ENCODE results near the gene SPAM1. TPM values are rescaled to one million over a fixed set of nuclear protein-coding genes. Genes with fewer than 3 reads are reported as not detected.

The SPAM1 gene, protein sequence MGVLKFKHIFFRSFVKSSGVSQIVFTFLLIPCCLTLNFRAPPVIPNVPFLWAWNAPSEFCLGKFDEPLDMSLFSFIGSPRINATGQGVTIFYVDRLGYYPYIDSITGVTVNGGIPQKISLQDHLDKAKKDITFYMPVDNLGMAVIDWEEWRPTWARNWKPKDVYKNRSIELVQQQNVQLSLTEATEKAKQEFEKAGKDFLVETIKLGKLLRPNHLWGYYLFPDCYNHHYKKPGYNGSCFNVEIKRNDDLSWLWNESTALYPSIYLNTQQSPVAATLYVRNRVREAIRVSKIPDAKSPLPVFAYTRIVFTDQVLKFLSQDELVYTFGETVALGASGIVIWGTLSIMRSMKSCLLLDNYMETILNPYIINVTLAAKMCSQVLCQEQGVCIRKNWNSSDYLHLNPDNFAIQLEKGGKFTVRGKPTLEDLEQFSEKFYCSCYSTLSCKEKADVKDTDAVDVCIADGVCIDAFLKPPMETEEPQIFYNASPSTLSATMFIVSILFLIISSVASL
- total RNA-seq, result not detected
- polyA plus RNA-seq (2013, experiment 1 of 2), result not detected
- polyA plus RNA-seq (2013, experiment 2 of 2), result not detected
- 0 to 0.13 (median 0) reads per million in 172 experiments for total RNA-seq

DNA sequence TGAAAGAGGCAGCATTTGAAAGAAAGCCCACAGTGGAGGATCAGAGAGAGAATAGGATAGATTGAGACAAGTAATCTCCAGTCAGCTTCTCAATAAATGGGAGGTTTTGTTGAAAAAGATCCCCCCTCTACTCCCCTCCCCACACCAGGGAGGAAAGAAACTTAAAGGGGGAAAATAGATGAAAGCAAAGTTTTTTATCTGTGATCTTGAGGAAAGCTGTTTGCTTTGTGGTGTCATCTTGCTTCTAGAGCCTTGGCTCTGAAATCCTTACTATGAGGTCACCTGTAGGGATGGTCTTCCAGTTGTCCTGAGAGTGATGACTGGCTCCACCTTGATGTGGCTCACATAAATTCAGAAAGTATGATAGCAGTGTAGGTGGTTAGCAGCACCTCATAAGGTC, at the start of gene SPAM1:
SPAM1 (plus strand) TSS at position 301 of the 400 bp plus-strand sequence. CDS start 28,330 bp downstream, outside the sequence.
- ChIA-PET CTCF (no interaction called here), POLR2A (no interaction called here)
- no peaks in the 10 kb centered on the region for H3K9me3 ChIP-seq (ENCODE audit: control insufficient read depth in 1 of 2, insufficient read depth in 1 of 2, low read length in 2 of 2)
- DNase-seq (no peak), ATAC-seq (ENCODE audit: poor library complexity) (no peak)
- no peaks in the 10 kb centered on the region for H3K36me3 ChIP-seq (ENCODE audit: insufficient read depth, low read length)
- H3K27me3 ChIP-seq (ENCODE audit: control insufficient read depth in 1 of 2, insufficient read depth in 2 of 2, low read length in 2 of 2), result no peaks in the 10 kb centered on the region
- no peak within 1 kb of the TSS for H3K4me3 ChIP-seq (ENCODE audit: low read length)
- H3K27ac ChIP-seq (ENCODE audit: low read depth in 1 of 2, low read length in 2 of 2), result no peak within 1 kb of the TSS
- Mint-ChIP-seq H3K27me3 (peaks cover 8% of the 10 kb centered on the region), H3K36me3 (ENCODE audit: low read depth) (no peaks in the 10 kb centered on the region), H3K27ac (no peak within 1 kb of the TSS), H3K4me1 (ENCODE audit: low read depth) (no peaks in the 10 kb centered on the region), H3K9me3 (no peaks in the 10 kb centered on the region), H3K4me3 (no peak within 1 kb of the TSS)
- H3K4me1 ChIP-seq (ENCODE audit: insufficient read depth, low read length), result no peaks in the 10 kb centered on the region
- intact Hi-C loops (cut with DNase I, micrococcal nuclease), result no loop called here
- TF ChIP-seq, protein P1, sequence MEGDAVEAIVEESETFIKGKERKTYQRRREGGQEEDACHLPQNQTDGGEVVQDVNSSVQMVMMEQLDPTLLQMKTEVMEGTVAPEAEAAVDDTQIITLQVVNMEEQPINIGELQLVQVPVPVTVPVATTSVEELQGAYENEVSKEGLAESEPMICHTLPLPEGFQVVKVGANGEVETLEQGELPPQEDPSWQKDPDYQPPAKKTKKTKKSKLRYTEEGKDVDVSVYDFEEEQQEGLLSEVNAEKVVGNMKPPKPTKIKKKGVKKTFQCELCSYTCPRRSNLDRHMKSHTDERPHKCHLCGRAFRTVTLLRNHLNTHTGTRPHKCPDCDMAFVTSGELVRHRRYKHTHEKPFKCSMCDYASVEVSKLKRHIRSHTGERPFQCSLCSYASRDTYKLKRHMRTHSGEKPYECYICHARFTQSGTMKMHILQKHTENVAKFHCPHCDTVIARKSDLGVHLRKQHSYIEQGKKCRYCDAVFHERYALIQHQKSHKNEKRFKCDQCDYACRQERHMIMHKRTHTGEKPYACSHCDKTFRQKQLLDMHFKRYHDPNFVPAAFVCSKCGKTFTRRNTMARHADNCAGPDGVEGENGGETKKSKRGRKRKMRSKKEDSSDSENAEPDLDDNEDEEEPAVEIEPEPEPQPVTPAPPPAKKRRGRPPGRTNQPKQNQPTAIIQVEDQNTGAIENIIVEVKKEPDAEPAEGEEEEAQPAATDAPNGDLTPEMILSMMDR (IDR thresholded peaks at IDR 0.05), result no peak

DNA sequence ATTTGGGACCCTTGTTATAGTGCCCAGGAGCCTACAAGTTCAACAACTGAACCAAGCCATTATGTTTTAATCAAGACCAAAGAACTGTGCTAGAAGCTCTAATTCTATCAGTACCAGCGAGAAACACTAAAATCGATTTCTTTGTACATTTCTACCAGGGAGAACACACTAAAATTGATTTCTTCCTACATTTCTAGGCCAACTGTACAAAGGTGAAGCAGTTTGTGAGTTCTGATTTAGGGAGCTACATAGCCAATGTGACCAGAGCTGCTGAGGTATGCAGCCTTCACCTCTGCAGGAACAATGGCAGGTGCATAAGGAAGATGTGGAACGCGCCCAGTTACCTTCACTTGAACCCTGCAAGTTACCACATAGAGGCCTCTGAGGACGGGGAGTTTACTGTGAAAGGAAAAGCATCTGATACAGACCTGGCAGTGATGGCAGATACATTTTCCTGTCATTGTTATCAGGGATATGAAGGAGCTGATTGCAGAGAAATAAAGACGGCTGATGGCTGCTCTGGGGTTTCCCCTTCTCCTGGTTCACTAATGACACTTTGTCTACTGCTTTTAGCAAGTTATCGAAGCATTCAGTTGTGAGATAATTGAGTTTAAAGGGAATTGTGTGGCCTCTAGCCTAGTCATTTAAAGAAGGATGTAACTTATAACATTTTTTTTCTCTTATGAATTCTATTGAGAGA, 48.3 kb upstream of the SPAM1 start:
- ATAC-seq (ENCODE audit: poor library complexity) (no peak), DNase-seq (no peak)
- Histone ChIP-seq H3K27ac (ENCODE audit: low read depth in 1 of 2, low read length in 2 of 2) (no peak overlapping the region), H3K4me3 (ENCODE audit: low read length) (no peak overlapping the region), H3K9me3 (ENCODE audit: control insufficient read depth in 1 of 2, insufficient read depth in 1 of 2, low read length in 2 of 2) (no peaks in the 10 kb centered on the region), H3K27me3 (ENCODE audit: control insufficient read depth in 1 of 2, insufficient read depth in 2 of 2, low read length in 2 of 2) (peaks cover 3 to 14% of the 10 kb centered on the region in 2 experiments), H3K36me3 (ENCODE audit: insufficient read depth, low read length) (no peaks in the 10 kb centered on the region), H3K4me1 (ENCODE audit: insufficient read depth, low read length) (no peaks in the 10 kb centered on the region)
- Mint-ChIP-seq H3K9me3 (no peaks in the 10 kb centered on the region), H3K4me1 (ENCODE audit: low read depth) (peaks cover 7% of the 10 kb centered on the region), H3K27me3 (peaks cover 24% of the 10 kb centered on the region), H3K27ac (no peak overlapping the region), H3K36me3 (ENCODE audit: low read depth) (no peaks in the 10 kb centered on the region), H3K4me3 (no peak overlapping the region)
- TF ChIP-seq, protein P1 (IDR thresholded peaks at IDR 0.05), result no peak
- CTCF ChIA-PET, result interaction anchor here (1.3 kb wide), 1 partner anchor 12 kb away, joined by 3 read pairs; no protein-coding TSS in a partner anchor
- intact Hi-C loops (cut with DNase I, micrococcal nuclease), result no loop called here
- POLR2A ChIA-PET, result no interaction called here

DNA sequence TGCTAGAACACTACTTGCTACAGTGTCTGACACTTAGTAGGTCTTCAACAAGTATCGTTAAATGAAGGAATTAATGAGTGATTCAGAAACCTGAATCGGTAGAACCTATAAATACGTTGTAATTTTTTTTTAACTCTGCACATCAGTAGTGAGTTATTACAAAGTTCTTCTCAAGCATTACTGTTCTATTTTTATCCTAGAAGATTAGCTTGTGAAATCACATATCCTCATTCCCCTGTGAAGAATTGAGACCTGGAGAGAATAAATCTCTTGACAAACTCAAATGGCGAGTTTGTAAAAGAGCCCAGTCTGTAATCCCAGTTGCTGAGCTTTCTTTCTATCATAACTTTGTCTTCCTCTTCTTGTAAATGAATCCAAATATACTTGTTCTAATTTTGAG, 45.4 kb upstream of the SPAM1 start:
- no peak for DNase-seq
- H3K9me3 ChIP-seq (ENCODE audit: control insufficient read depth in 1 of 2, insufficient read depth in 1 of 2, low read length in 2 of 2), result no peaks in the 10 kb centered on the region
- TF ChIP-seq, protein P1 (IDR thresholded peaks at IDR 0.05), result no peak
- H3K9me3 Mint-ChIP-seq, result no peaks in the 10 kb centered on the region
- no peak overlapping the region for H3K4me3 Mint-ChIP-seq
- H3K27ac ChIP-seq (ENCODE audit: low read depth in 1 of 2, low read length in 2 of 2), result no peak overlapping the region
- POLR2A ChIA-PET, result no interaction called here
- no peaks in the 10 kb centered on the region for H3K4me1 Mint-ChIP-seq (ENCODE audit: low read depth)
- no peaks in the 10 kb centered on the region for H3K4me1 ChIP-seq (ENCODE audit: insufficient read depth, low read length)
- H3K36me3 Mint-ChIP-seq (ENCODE audit: low read depth), result no peaks in the 10 kb centered on the region
- no peak for ATAC-seq (ENCODE audit: poor library complexity)
- CTCF ChIA-PET, result interaction anchor here (0.6 to 0.9 kb wide), 2 partner anchors 10 to 525 kb away, joined by 3 to 4 read pairs; no protein-coding TSS in a partner anchor
- no peak overlapping the region for H3K27ac Mint-ChIP-seq
- H3K27me3 Mint-ChIP-seq, result peaks cover 17% of the 10 kb centered on the region
- intact Hi-C loops (cut with DNase I, micrococcal nuclease), result no loop called here
- H3K36me3 ChIP-seq (ENCODE audit: insufficient read depth, low read length), result no peaks in the 10 kb centered on the region
- H3K4me3 ChIP-seq (ENCODE audit: low read length), result no peak overlapping the region
- peaks cover 0 to 7% of the 10 kb centered on the region in 2 experiments for H3K27me3 ChIP-seq (ENCODE audit: control insufficient read depth in 1 of 2, insufficient read depth in 2 of 2, low read length in 2 of 2)
